ENCODE measurements around the gene AP4B1.

Gene AP4B1

DNA sequence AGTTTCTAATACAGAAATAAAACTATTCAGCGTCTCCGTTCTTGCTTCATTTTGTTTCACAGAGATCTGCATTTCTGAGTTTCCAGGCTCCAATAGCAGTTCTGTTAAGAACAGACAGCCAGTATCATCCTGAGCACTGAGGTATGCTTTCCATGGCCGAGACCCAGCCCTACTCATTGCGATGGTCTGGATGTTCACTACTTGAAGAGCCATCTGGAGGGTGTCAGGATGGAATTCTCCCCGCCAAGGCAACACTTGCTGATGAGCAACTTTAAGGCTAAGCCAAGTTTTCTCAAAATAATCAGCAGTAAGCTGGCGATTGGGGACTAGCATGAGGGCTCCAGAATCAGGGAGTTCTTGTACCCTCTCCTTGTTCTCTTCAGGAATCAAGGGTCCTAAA lies 9.5 kb downstream of the AP4B1 start:
- no peak for DNase-seq
- no peak for ATAC-seq

DNA sequence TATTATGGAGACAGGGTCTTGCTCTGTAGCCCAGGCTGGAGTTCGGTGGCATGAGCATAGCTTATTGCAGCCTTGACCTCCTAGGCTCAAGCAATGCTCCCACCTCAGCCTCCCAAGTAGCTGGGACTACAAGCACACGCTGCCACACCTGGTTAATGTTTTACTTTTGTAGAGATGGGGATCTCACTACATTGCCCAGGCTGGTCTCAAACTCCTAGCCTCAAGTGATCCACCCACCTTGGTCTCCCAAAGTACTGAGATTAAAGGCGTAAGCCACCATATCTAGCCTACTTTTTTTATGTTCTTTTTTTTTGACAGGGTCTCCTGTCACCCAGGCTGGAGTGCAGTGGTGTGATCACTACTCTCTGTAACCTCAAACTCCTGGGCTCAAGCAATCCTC lies 11.3 kb downstream of the AP4B1 start:
- no peak for DNase-seq
- no peak for ATAC-seq

DNA sequence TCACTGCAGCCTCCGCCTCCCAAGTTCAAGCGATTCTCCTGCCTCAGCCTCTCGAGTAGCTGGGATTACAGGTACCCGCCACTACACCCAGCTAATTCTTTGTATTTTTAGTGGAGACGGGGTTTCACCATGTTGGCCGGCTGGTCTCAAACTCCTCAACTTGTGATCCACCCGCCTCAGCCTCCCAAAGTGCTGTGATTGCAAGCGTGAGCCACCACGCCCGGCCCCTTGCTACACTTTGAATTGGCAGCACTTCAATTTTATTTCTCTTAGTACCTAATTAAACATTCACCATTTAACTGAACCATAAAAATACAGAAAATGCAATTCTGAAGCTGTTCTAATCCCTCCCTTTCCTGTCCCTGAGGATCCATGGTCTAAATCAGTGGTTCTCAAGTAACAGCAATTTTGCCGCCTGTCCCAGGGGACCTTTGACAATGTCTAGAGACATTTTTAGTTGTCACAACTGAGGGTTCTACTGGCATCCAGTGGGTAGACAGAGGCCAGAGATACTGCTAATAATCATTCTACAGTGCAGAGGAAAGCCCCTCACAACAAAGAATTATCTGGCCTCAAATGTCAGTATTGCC lies 12.9 kb downstream of the AP4B1 start:
- DNase-seq = no peak
- ATAC-seq = no peak

- DNase-seq = no peak
- peak; percentile 23 for ATAC-seq
These were observed 13.8 kb downstream of the AP4B1 start for GRCh38 chr1:113890816-113891215.

GRCh38 chr1:113887402-113888175 lies 17.0 kb downstream of the AP4B1 start, which contains the start of gene BCL2L15:
Gene BCL2L15 (minus strand): TSS chr1:113887581. CDS start chr1:113887375, 206 bp downstream.
- no peak for ATAC-seq
- no peak for DNase-seq

- DNase-seq (no peak), ATAC-seq (no peak)
These were observed 17.9 kb downstream of the AP4B1 start for GRCh38 chr1:113886417-113887401.

DNA sequence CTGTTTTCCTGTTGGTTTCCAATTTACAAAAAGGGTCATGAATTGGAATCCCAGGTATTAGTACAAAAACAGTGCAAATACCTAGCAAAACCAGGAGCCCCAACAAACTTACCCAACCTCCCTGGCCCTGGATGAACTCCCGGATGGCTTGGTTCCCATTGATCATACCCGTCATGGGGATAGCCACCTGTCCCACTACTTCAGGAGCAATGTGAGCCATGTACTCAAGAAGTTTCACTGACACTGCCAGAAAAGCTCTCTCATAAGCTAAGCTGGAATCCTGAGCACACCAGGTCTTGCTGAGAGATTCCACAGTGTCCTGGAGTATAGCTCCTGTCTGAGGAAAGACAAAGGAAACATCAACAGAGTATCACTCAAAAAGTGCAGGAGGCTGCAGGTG lies 22.9 kb downstream of the AP4B1 start:
- ATAC-seq (no peak), DNase-seq (no peak)

- DNase-seq = no peak
- no peak for ATAC-seq
These were observed 24.9 kb downstream of the AP4B1 start for GRCh38 chr1:113879739-113880038.

- no peak for ATAC-seq
- DNase-seq = no peak
These were observed 28.4 kb downstream of the AP4B1 start for GRCh38 chr1:113876176-113876575.

DNA sequence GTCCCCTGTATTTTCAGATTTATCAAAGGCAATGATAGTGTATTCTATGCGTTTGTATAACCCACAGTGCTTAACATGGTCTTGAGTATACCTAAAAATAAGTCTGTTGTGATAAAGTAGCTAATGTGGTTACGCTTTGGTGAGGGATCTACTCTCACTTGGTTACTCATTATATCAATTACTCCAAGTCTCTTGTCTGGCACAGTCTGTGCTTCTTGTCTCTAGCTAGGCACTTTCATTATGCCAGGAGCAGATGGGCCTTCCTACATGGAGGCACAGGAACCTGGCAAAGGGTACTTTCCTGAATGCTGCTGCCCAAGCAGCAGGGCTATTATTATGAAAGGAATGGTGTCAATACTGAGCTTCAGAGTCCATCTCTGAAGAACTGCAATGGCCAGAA lies 28.9 kb downstream of the AP4B1 start:
- ATAC-seq = no peak
- DNase-seq = no peak

GRCh38 chr1:113874012-113874879 lies 30.4 kb downstream of the AP4B1 start:
- DNase-seq (peak; percentile 25), ATAC-seq (peak; percentile 75)

- DNase-seq (peak; percentile 20), ATAC-seq (peak; percentile 7)
These were observed 32.2 kb downstream of the AP4B1 start for GRCh38 chr1:113872219-113872935.

- ATAC-seq (peak; percentile 89), DNase-seq (peak; percentile 75)
These were observed 32.9 kb downstream of the AP4B1 start, which contains the start of gene PTPN22 for GRCh38 chr1:113871597-113872113. Gene PTPN22 (minus strand): TSS chr1:113871712.

DNA sequence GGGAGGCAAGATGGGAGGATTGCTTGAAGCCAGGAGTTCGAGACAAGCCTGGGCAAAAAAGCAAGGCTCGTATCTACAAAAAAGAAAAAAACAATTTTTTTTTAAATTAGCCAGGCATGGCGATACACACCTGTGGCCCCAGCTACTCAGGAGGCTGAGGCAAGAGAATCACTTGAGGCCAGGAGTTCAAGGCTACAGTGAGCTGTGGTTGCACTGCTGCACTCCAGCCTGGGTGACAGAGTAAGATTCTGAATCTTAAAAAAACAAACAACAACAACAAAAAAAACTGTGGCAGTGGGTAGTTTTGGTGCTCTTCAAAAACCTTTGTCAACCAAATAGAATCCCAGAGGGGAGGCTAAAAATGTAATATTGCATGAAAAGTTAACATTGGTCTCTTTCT lies 33.8 kb downstream of the AP4B1 start:
- ATAC-seq (no peak), DNase-seq (peak; percentile 33)

DNA sequence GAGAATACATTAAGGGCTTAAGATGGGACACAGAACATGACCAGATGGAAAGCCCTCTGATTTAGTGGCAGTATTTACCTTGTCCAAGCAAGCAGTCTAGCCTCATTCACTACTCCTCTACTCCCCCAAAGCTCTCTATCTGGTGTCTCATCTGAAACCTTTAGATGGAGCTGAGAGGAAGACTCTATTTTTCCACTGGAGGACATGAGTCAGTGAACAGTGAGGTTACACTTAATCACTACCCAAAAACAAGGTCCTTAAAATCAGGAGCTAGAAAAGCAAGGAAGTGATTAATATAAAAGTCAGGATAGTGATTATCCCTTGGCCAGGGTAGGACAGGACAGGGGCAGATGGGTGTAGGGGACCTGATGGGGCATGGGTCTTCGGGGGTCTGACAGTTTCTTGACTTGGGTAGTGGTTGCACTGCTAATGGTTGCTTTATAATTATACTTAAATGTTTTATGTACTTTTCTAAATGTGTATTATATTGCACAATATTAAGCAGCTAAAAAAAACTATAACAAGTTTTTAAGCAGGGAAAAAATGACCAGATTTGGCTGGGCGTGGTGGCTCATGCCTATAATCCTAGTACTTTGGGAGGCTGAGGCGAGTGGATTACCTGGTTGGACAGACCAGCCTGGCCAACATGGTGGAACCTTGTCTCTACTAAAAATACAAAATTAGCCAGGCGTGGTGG lies 36.1 kb downstream of the AP4B1 start:
- no peak for DNase-seq
- ATAC-seq = peak; percentile 77

- DNase-seq (no peak), ATAC-seq (no peak)
These were observed 43.0 kb downstream of the AP4B1 start for GRCh38 chr1:113861641-113862040.

- DNase-seq (no peak), ATAC-seq (no peak)
These were observed 43.7 kb downstream of the AP4B1 start for GRCh38 chr1:113860891-113861290.

GRCh38 chr1:113859478-113860175 lies 45.0 kb downstream of the AP4B1 start:
- DNase-seq = no peak
- peak; percentile 75 for ATAC-seq

DNA sequence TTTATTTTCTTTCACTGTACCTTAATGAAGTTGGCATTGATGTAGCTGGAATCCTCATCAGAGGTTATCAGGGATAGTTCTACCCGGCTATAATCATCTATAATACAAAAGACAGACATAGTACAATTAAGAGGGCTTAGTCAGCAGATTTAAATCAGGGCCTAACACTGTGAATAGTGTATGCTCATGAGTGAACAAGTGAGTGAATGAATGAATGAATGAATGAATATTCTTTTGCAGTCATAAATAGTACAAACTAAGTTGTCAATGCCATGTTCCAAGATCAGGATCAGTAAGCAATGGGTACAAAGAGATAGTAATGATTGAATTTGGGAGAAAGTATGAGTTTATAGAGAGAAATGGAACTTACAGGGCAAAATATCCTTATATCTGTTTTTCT lies 45.6 kb downstream of the AP4B1 start:
- ATAC-seq (no peak), DNase-seq (no peak)

- ATAC-seq (peak; percentile 29), DNase-seq (no peak)
These were observed 46.2 kb downstream of the AP4B1 start for GRCh38 chr1:113858418-113858817.
